ENCODE results near the gene GNAL.

- no peak for TF ChIP-seq CTCF (IDR thresholded peaks at IDR 0.05)
- TF ChIP-seq POLR2A (IDR thresholded peaks at IDR 0.05; ENCODE audit: low read depth), result no peak
- TF ChIP-seq EP300 (IDR thresholded peaks at IDR 0.05), result no peak
- TF ChIP-seq POLR2AphosphoS5 (IDR thresholded peaks at IDR 0.05), result no peak
These were observed 20.5 kb upstream of the GNAL start for GRCh38 chr18:11668441-11669169.
